GM10266 (cell line): ENCODE data around the gene KDM4B.

ENCODE experiments used
- DNase-seq: peaks from one replicate; pipeline ENCODE4 v3.0.0; 2012; ENCODE audit errors: extremely low spot score
- CTCF ChIP-seq: IDR thresholded peaks from 2 replicates; pipeline ENCODE4 v1.5.1; 2012; ENCODE audit warnings: mild to moderate bottlenecking, low read depth; ENCODE audit not compliant: control insufficient read depth, insufficient read depth; ENCODE audit errors: missing control alignments

KDM4B gene

GRCh38 chr19:5137571-5138124, 168.7 kb downstream of the KDM4B start:
- no peak for DNase-seq
- no peak for TF ChIP-seq CTCF

- no peak for TF ChIP-seq CTCF
- DNase-seq, result peak; percentile 91
Measured at GRCh38 chr19:5138606-5139582, 170.0 kb downstream of the KDM4B start.

- no peak for TF ChIP-seq CTCF
- DNase-seq, result no peak
Measured at GRCh38 chr19:5139583-5140325, 170.8 kb downstream of the KDM4B start.

- DNase-seq, result no peak
- TF ChIP-seq CTCF, result no peak
Measured at GRCh38 chr19:5141129-5141849, 172.4 kb downstream of the KDM4B start.

GRCh38 chr19:5141850-5142724, 173.2 kb downstream of the KDM4B start:
- DNase-seq, result no peak
- TF ChIP-seq CTCF, result no peak

GRCh38 chr19:5142725-5143097, 173.8 kb downstream of the KDM4B start:
- DNase-seq, result no peak
- no peak for TF ChIP-seq CTCF
